ENCODE data around the gene VPS9D1.

Gene VPS9D1

GRCh38 chr16:89657442-89658220 is 63.1 kb downstream of the VPS9D1 start, which contains the start of the genes CHMP1A and SPATA33:
TSS of gene CHMP1A (minus strand) at chr16:89657708. CDS start at chr16:89657588, 120 bp downstream.
TSS of gene SPATA33 (plus strand) at chr16:89657836. CDS start at chr16:89657912, 76 bp downstream.
- DNase-seq, result peak; percentile 89
